ENCODE results near the gene DENND6B. TPM values are rescaled to one million over a fixed set of nuclear protein-coding genes. Genes with fewer than 3 reads are reported as not detected.

DENND6B gene
- polyA plus RNA-seq, 3 donors from 2014 or later: 0.23 to 0.34 TPM; not detected in 1

GRCh38 chr22:50316114-50317065 is 10.4 kb downstream of the DENND6B start:
- Mint-ChIP-seq H3K27me3 (ENCODE audit: low read depth in 3 of 3) (peaks cover 0 to 2% (median 0%) of the 10 kb centered on the region in 3 donors), H3K4me1 (peaks cover 13 to 14% of the 10 kb centered on the region in 2 donors), H3K36me3 (no peaks in the 10 kb centered on the region), H3K27ac (no peak overlapping the region), H3K4me3 (no peak overlapping the region), H3K9me3 (no peaks in the 10 kb centered on the region)
- no peak for DNase-seq

- Mint-ChIP-seq H3K9me3 (no peaks in the 10 kb centered on the region), H3K36me3 (no peaks in the 10 kb centered on the region), H3K4me3 (peak overlapping the region; percentile 46 to 70 (median 64)), H3K27ac (peak overlapping the region in 4 of 6 donors; percentile 2 to 93 (median 42)), H3K27me3 (ENCODE audit: low read depth in 3 of 3) (peaks cover 0 to 2% (median 0%) of the 10 kb centered on the region in 3 donors), H3K4me1 (peaks cover 13 to 14% of the 10 kb centered on the region in 2 donors)
- DNase-seq: no peak
Observed at GRCh38 chr22:50315289-50316113, 11.3 kb downstream of the DENND6B start.

GRCh38 chr22:50314455-50315288 is 12.1 kb downstream of the DENND6B start:
- Mint-ChIP-seq H3K27me3 (ENCODE audit: low read depth in 3 of 3) (peaks cover 0 to 1% (median 0%) of the 10 kb centered on the region in 3 donors), H3K4me1 (peaks cover 13 to 14% of the 10 kb centered on the region in 2 donors), H3K4me3 (peak overlapping the region; percentile 79 to 96 (median 82)), H3K36me3 (no peaks in the 10 kb centered on the region), H3K9me3 (no peaks in the 10 kb centered on the region), H3K27ac (peak overlapping the region; percentile 75 to 97 (median 86))
- peak; percentile 65 to 77 (median 75) for DNase-seq

GRCh38 chr22:50314081-50314454 is 12.7 kb downstream of the DENND6B start:
- no peaks in the 10 kb centered on the region for H3K36me3 Mint-ChIP-seq
- no peak for DNase-seq
- peaks cover 13 to 14% of the 10 kb centered on the region in 2 donors for H3K4me1 Mint-ChIP-seq
- no peaks in the 10 kb centered on the region for H3K9me3 Mint-ChIP-seq
- H3K27ac Mint-ChIP-seq: peak overlapping the region; percentile 54 to 97 (median 86)
- H3K27me3 Mint-ChIP-seq (ENCODE audit: low read depth in 3 of 3): peaks cover 0 to 1% (median 0%) of the 10 kb centered on the region in 3 donors
- H3K4me3 Mint-ChIP-seq: peak overlapping the region; percentile 79 to 96 (median 82)

GRCh38 chr22:50313600-50313999 is 13.2 kb downstream of the DENND6B start:
- no peaks in the 10 kb centered on the region for H3K36me3 Mint-ChIP-seq
- H3K4me3 Mint-ChIP-seq: no peak overlapping the region

GRCh38 chr22:50313021-50313420 is 13.8 kb downstream of the DENND6B start:
- H3K27me3 Mint-ChIP-seq (ENCODE audit: low read depth in 3 of 3): peaks cover 0 to 1% (median 0%) of the 10 kb centered on the region in 3 donors
- no peak for DNase-seq
- no peak overlapping the region for H3K27ac Mint-ChIP-seq
- H3K36me3 Mint-ChIP-seq: no peaks in the 10 kb centered on the region
- peaks cover 14 to 16% of the 10 kb centered on the region in 2 donors for H3K4me1 Mint-ChIP-seq
- no peaks in the 10 kb centered on the region for H3K9me3 Mint-ChIP-seq
- no peak overlapping the region for H3K4me3 Mint-ChIP-seq

More at GRCh38 chr22:50313600-50313999, 13.2 kb downstream of the DENND6B start:
- Mint-ChIP-seq H3K4me1 (peaks cover 14 to 16% of the 10 kb centered on the region in 2 donors), H3K27me3 (ENCODE audit: low read depth in 3 of 3) (peaks cover 0 to 1% (median 0%) of the 10 kb centered on the region in 3 donors), H3K27ac (peak overlapping the region in 1 of 6 donors; percentile 40), H3K9me3 (no peaks in the 10 kb centered on the region)
- no peak for DNase-seq

GRCh38 chr22:50312371-50312770 is 14.4 kb downstream of the DENND6B start:
- peaks cover 14 to 16% of the 10 kb centered on the region in 2 donors for H3K4me1 Mint-ChIP-seq
- H3K27ac Mint-ChIP-seq: no peak overlapping the region

GRCh38 chr22:50311606-50312351 is 15.0 kb downstream of the DENND6B start:
- Mint-ChIP-seq H3K36me3 (no peaks in the 10 kb centered on the region), H3K4me1 (peaks cover 14 to 16% of the 10 kb centered on the region in 2 donors), H3K4me3 (no peak overlapping the region), H3K27ac (no peak overlapping the region), H3K9me3 (no peaks in the 10 kb centered on the region), H3K27me3 (ENCODE audit: low read depth in 3 of 3) (peaks cover 0 to 1% (median 0%) of the 10 kb centered on the region in 3 donors)
- no peak for DNase-seq

More at GRCh38 chr22:50312371-50312770, 14.4 kb downstream of the DENND6B start:
- H3K36me3 Mint-ChIP-seq: no peaks in the 10 kb centered on the region
- H3K4me3 Mint-ChIP-seq: no peak overlapping the region
- peaks cover 0 to 1% (median 0%) of the 10 kb centered on the region in 3 donors for H3K27me3 Mint-ChIP-seq (ENCODE audit: low read depth in 3 of 3)
- no peak for DNase-seq
- H3K9me3 Mint-ChIP-seq: no peaks in the 10 kb centered on the region

- peaks cover 14 to 16% of the 10 kb centered on the region in 2 donors for H3K4me1 Mint-ChIP-seq
- H3K4me3 Mint-ChIP-seq: no peak overlapping the region
- peaks cover 0 to 3% (median 1%) of the 10 kb centered on the region in 3 donors for H3K27me3 Mint-ChIP-seq (ENCODE audit: low read depth in 3 of 3)
- no peaks in the 10 kb centered on the region for H3K9me3 Mint-ChIP-seq
- no peaks in the 10 kb centered on the region for H3K36me3 Mint-ChIP-seq
- no peak for DNase-seq
- H3K27ac Mint-ChIP-seq: no peak overlapping the region
Observed at GRCh38 chr22:50310949-50311444, 15.8 kb downstream of the DENND6B start.

GRCh38 chr22:50310031-50310722 is 16.6 kb downstream of the DENND6B start:
- DNase-seq: no peak
- peaks cover 0 to 3% (median 1%) of the 10 kb centered on the region in 3 donors for H3K27me3 Mint-ChIP-seq (ENCODE audit: low read depth in 3 of 3)
- peak overlapping the region in 1 of 6 donors; percentile 41 for H3K27ac Mint-ChIP-seq
- no peak overlapping the region for H3K4me3 Mint-ChIP-seq
- no peaks in the 10 kb centered on the region for H3K36me3 Mint-ChIP-seq
- H3K4me1 Mint-ChIP-seq: peaks cover 9 to 12% of the 10 kb centered on the region in 2 donors
- H3K9me3 Mint-ChIP-seq: no peaks in the 10 kb centered on the region

GRCh38 chr22:50309601-50309991 is 17.2 kb downstream of the DENND6B start:
- no peaks in the 10 kb centered on the region for H3K9me3 Mint-ChIP-seq
- no peak for DNase-seq
- no peak overlapping the region for H3K4me3 Mint-ChIP-seq
- H3K27me3 Mint-ChIP-seq (ENCODE audit: low read depth in 3 of 3): peaks cover 0 to 3% (median 1%) of the 10 kb centered on the region in 3 donors
- H3K4me1 Mint-ChIP-seq: peaks cover 6 to 10% of the 10 kb centered on the region in 2 donors
- no peaks in the 10 kb centered on the region for H3K36me3 Mint-ChIP-seq
- no peak overlapping the region for H3K27ac Mint-ChIP-seq
